B cell (primary cell): ENCODE results near the gene NEDD4. TPM values are rescaled to one million over a fixed set of nuclear protein-coding genes. Genes with fewer than 3 reads are reported as not detected.
"Not testable (repeated sequence)": the region's sequence is repeated elsewhere in the genome, so short reads cannot be mapped to it uniquely, and the experiment has no call there.

ENCODE experiments used
- ATAC-seq: fragments of 200-7000 bp; cut with Tn5 transposase; one replicate; pipeline ENCODE4 v1.10.0; 2021; ENCODE audit warnings: low read depth, mild to moderate bottlenecking, moderate number of reproducible peaks, moderate library complexity
- CTCF ChIA-PET: fragments of 350-600 bp; sonication (Branson Sonifier 250); formaldehyde crosslinking; loops from one replicate; lab custom pipeline; 2021; ENCODE audit warnings: antibody characterized with exemption, inconsistent platforms; lab: Charles Lee
- POLR2A ChIA-PET: fragments of 350-600 bp; sonication (Branson Sonifier 250); formaldehyde crosslinking; loops from one replicate; lab custom pipeline; 2021; ENCODE audit warnings: antibody characterized with exemption; lab: Charles Lee
- DNase-seq: peaks from one replicate; pipeline ENCODE4 v3.0.0; 2013
- H2AFZ ChIP-seq: 2 replicates; pipeline ENCODE4 v1.6.1; 2012; ENCODE audit warnings: mild to moderate bottlenecking, low read depth, low read length; ENCODE audit not compliant: insufficient read depth, poor library complexity, severe bottlenecking
- H3K27ac ChIP-seq, 2 donors: 1 replicate in 1 of 2; 2 replicates in 1 of 2; pipeline ENCODE4 v1.5.1; 2012 to 2013; ENCODE audit warnings: low read length in 2 of 2, mild to moderate bottlenecking in 2 of 2, moderate library complexity in 1 of 2
- H3K27me3 ChIP-seq, 4 experiments: fragments of 200-600 bp in 1 of 4; sonication (generic) in 1 of 4; replicated peaks in 1 of 4; 1 replicate in 2 of 4; 2 replicates in 2 of 4; pipeline versions ENCODE4 v1.6.1 to v1.7.0; 2013 to 2016; ENCODE audit warnings: low read length in 3 of 4, mild to moderate bottlenecking in 2 of 4, mixed read lengths in 1 of 4, moderate library complexity in 1 of 4; ENCODE audit not compliant: insufficient read depth in 4 of 4, control insufficient read depth in 3 of 4; ENCODE audit errors: control extremely low read depth in 1 of 4
- H3K36me3 ChIP-seq, 2 experiments: replicated peaks in 1 of 2; 1 replicate in 1 of 2; 2 replicates in 1 of 2; pipeline versions ENCODE4 v1.6.1 to v1.7.1; 2013; ENCODE audit warnings: low read length in 1 of 2; ENCODE audit not compliant: insufficient read depth in 2 of 2, control insufficient read depth in 1 of 2; ENCODE audit errors: control extremely low read depth in 1 of 2, extremely low read depth in 1 of 2
- H3K4me1 ChIP-seq, 2 donors: fragments of 200-600 bp in 1 of 2; sonication (generic) in 1 of 2; 1 replicate in 1 of 2; 2 replicates in 1 of 2; pipeline versions ENCODE4 v1.5.1 to v1.6.1; 2013 to 2017; ENCODE audit warnings: low read length in 2 of 2; ENCODE audit not compliant: control insufficient read depth in 2 of 2, insufficient read depth in 2 of 2
- H3K4me2 ChIP-seq: replicated peaks from 2 replicates; pipeline ENCODE3; 2012; ENCODE audit warnings: mild to moderate bottlenecking, low read depth, low read length; ENCODE audit not compliant: poor library complexity, severe bottlenecking
- H3K4me3 ChIP-seq, 5 experiments: fragments of 200-600 bp in 1 of 5; sonication (generic) in 1 of 5; 1 replicate in 3 of 5; 2 replicates in 2 of 5; pipeline versions ENCODE4 v1.5.1 to v1.7.0; 2011 to 2016; ENCODE audit warnings: low read length in 4 of 5, mild to moderate bottlenecking in 4 of 5, low read depth in 2 of 5, control low read depth in 1 of 5, moderate library complexity in 1 of 5; ENCODE audit not compliant: insufficient read depth in 1 of 5; ENCODE audit errors: control extremely low read depth in 1 of 5, extremely low read depth in 1 of 5
- H3K79me2 ChIP-seq: fragments of 200-600 bp; sonication (generic); one replicate; pipeline ENCODE4 v1.6.0; 2016; ENCODE audit warnings: low read length; ENCODE audit not compliant: control insufficient read depth, insufficient read depth
- H3K9ac ChIP-seq: fragments of 200-600 bp; sonication (generic); 2 replicates; pipeline ENCODE4 v1.6.1; 2017; ENCODE audit warnings: mild to moderate bottlenecking, low read length, moderate library complexity
- H3K9me3 ChIP-seq, 3 donors: one replicate each; pipeline versions ENCODE4 v1.6.1 to v1.7.1; 2013; ENCODE audit warnings: low read length in 2 of 3; ENCODE audit not compliant: control insufficient read depth in 2 of 3, insufficient read depth in 1 of 3; ENCODE audit errors: control extremely low read depth in 1 of 3
- H4K20me1 ChIP-seq: 2 replicates; pipeline ENCODE4 v1.6.0; 2012; ENCODE audit warnings: mild to moderate bottlenecking, low read length; ENCODE audit not compliant: insufficient read depth, control insufficient read depth, poor library complexity, severe bottlenecking
- H3K27ac Mint-ChIP-seq: one replicate; pipeline ENCODE4 v1.8.0; 2021; ENCODE audit warnings: mixed read lengths
- H3K27me3 Mint-ChIP-seq: one replicate; pipeline ENCODE4 v1.8.0; 2021; ENCODE audit warnings: mixed read lengths
- H3K4me1 Mint-ChIP-seq: one replicate; pipeline ENCODE4 v1.8.0; 2021; ENCODE audit warnings: mixed read lengths
- H3K4me3 Mint-ChIP-seq: one replicate; pipeline ENCODE4 v1.8.0; 2021; ENCODE audit warnings: mixed read lengths
- H3K9me3 Mint-ChIP-seq: one replicate; pipeline ENCODE4 v1.8.0; 2022; ENCODE audit warnings: mixed read lengths; ENCODE audit not compliant: insufficient read depth
- EZH2 ChIP-seq: IDR thresholded peaks from 2 replicates; pipeline ENCODE4 v1.6.1; 2012; ENCODE audit warnings: borderline replicate concordance, low read depth, mild to moderate bottlenecking, moderate library complexity, low read length; ENCODE audit not compliant: insufficient read depth, poor library complexity, severe bottlenecking
- WGBS: methylation state at CpG from one replicate; pipeline ENCODE4 v1.1.5; 2013; ENCODE audit warnings: missing lambda C conversion rate; ENCODE audit not compliant: insufficient coverage; 5-methylcytosine and 5-hydroxymethylcytosine counted together
- intact Hi-C: fragments of 100-400 bp; cut with micrococcal nuclease; formaldehyde crosslinking; loops from one replicate; pipeline ENCODE4 v1.10.0; 2022
- polyA plus RNA-seq: library from polyadenylated mRNA; depleted of rRNA; stranded (reverse); fragments of >200 nt; gene quantifications from 2 replicates; pipeline ENCODE4 v1.2.3, GENCODE V29; 2012
- total RNA-seq, 2 donors: library from RNA; stranded (reverse); fragments of 120-200 nt in 1 of 2; gene quantifications; 1 replicate in 1 of 2; 2 replicates in 1 of 2; pipeline versions ENCODE4 v1.2.3 to v1.2.4, GENCODE V29; 2013 to 2022
- TF ChIP-seq, protein P1 (sequence below): fragments of 200-600 bp; IDR thresholded peaks from one replicate; pipeline ENCODE4 v1.8.0; 2022; ENCODE audit warnings: antibody characterized with exemption, mild to moderate bottlenecking

Gene NEDD4
- total and polyA plus RNA-seq, 2 donors (not counting 1 experiment from before 2014, with no cell fraction given) = 0.03 to 2.3 TPM

DNA sequence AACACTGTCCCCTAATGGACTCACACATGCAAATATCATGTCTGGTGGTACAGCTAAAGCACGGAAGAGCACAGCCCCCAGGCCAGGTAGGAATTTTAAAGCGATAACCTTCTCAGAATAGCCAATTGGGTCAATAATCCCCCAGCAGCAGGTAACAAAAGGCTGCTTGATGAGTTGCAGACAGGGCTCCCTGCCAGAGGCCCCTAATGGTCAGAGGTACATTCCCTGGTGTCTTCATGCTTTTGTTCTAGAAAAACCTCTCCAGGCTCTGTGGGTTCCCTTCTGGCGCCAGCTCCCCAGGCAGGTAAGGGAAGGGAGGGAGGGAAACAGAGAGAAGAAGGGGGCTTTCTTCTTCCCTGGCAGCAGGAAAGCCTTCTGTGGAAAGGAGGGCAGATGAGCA, 207.1 kb downstream of the NEDD4 start:
- H3K4me3 Mint-ChIP-seq = no peak overlapping the region
- no peaks in the 10 kb centered on the region for H3K9me3 Mint-ChIP-seq
- no peaks in the 10 kb centered on the region for H3K4me1 Mint-ChIP-seq
- no peak overlapping the region for H3K4me2 ChIP-seq
- TF ChIP-seq, protein P1, sequence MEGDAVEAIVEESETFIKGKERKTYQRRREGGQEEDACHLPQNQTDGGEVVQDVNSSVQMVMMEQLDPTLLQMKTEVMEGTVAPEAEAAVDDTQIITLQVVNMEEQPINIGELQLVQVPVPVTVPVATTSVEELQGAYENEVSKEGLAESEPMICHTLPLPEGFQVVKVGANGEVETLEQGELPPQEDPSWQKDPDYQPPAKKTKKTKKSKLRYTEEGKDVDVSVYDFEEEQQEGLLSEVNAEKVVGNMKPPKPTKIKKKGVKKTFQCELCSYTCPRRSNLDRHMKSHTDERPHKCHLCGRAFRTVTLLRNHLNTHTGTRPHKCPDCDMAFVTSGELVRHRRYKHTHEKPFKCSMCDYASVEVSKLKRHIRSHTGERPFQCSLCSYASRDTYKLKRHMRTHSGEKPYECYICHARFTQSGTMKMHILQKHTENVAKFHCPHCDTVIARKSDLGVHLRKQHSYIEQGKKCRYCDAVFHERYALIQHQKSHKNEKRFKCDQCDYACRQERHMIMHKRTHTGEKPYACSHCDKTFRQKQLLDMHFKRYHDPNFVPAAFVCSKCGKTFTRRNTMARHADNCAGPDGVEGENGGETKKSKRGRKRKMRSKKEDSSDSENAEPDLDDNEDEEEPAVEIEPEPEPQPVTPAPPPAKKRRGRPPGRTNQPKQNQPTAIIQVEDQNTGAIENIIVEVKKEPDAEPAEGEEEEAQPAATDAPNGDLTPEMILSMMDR = no peak
- TF ChIP-seq EZH2 = no peak
- H3K27ac Mint-ChIP-seq = no peak overlapping the region
- ChIA-PET POLR2A (no interaction called here), CTCF (no interaction called here)
- H3K9me3 ChIP-seq = peaks cover 0 to 2% (median 0%) of the 10 kb centered on the region in 3 donors
- no peak overlapping the region for H2AFZ ChIP-seq
- H3K27me3 ChIP-seq = no peaks in the 10 kb centered on the region
- H3K36me3 ChIP-seq = no peaks in the 10 kb centered on the region
- 100% methylated on average over 2 of the region's 3 CpGs for WGBS
- H3K27ac ChIP-seq = no peak overlapping the region
- H3K4me1 ChIP-seq = no peaks in the 10 kb centered on the region
- DNase-seq = no peak
- no peaks in the 10 kb centered on the region for H4K20me1 ChIP-seq
- ATAC-seq = no peak
- H3K4me3 ChIP-seq = no peak overlapping the region
- H3K9ac ChIP-seq = no peak overlapping the region
- no peaks in the 10 kb centered on the region for H3K79me2 ChIP-seq
- intact Hi-C loops = no loop called here
- peaks cover 16% of the 10 kb centered on the region for H3K27me3 Mint-ChIP-seq

DNA sequence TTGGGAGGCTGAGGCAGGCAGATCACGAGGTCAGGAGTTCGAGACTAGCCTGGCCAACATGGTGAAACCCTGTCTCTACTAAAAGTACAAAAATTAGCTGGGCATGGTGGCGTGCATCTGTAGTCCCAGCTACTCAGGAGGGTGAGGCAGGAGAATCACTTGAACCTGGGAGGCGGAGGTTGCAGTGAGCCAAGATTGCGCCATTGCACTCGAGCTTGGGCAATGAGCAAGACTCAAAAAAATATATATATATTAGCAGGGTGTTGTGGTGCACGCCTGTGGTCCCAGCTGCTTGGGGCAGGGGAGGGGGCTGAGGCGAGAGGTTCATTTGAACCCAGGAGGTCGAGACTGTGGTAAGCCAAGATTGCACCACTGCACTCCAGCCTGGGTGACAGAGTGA, 207.8 kb downstream of the NEDD4 start:
- H3K4me1 Mint-ChIP-seq, ATAC-seq, H3K27ac Mint-ChIP-seq, H3K9me3 Mint-ChIP-seq, H3K4me2 ChIP-seq, H2AFZ ChIP-seq, CTCF ChIA-PET, DNase-seq, H4K20me1 ChIP-seq, H3K9ac ChIP-seq, H3K79me2 ChIP-seq, POLR2A ChIA-PET, H3K4me1 ChIP-seq, H3K27ac ChIP-seq, intact Hi-C loops, H3K36me3 ChIP-seq, H3K4me3 ChIP-seq, H3K9me3 ChIP-seq, H3K4me3 Mint-ChIP-seq, H3K27me3 ChIP-seq: not testable (repeated sequence)
- WGBS = 88% methylated on average over 5 of the region's 9 CpGs
- H3K27me3 Mint-ChIP-seq = peaks cover 16% of the 10 kb centered on the region
